DMS 273 (cell line): ENCODE measurements around the gene INTS11.

Experiments used
- DNase-seq: peaks from one replicate; lab custom pipeline; 2025; ENCODE audit not compliant: unreplicated experiment; lab: John Stamatoyannopoulos, UW

INTS11 gene

GRCh38 chr1:1303736-1304135 is 20.7 kb downstream of the INTS11 start:
- no peak for DNase-seq

DNA sequence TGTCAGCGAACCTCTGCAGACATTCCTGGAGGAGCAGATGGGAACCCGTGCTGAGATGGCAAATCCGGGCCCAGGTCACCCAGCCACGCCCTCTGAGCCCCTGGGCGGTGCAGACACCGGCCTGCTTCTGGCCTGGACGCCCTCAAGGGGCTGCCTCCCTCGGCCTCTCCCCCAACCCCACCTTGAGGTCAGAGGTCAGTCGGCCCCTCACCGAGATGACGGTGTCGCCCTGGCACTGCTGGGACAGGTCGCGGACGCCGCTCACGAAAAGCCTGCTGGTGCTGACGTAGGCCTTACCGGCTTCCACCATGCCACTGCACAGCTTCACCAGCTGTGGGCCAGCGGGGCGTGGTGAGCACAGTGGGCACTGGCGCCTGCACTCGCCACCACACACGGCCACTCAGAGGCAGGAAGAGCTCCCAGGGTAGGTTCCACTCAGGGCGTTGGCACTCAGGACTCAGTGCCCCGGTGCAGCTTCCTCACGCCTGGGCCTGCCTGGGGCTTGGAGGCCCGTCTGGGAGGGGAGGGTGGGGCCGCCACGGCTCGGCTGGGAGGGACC is 21.4 kb downstream of the INTS11 start:
- peak; percentile 65 for DNase-seq

GRCh38 chr1:1302006-1302430 is 22.4 kb downstream of the INTS11 start:
- peak; percentile 53 for DNase-seq

- DNase-seq: no peak
Observed at GRCh38 chr1:1300352-1300739, 24.1 kb downstream of the INTS11 start.

DNA sequence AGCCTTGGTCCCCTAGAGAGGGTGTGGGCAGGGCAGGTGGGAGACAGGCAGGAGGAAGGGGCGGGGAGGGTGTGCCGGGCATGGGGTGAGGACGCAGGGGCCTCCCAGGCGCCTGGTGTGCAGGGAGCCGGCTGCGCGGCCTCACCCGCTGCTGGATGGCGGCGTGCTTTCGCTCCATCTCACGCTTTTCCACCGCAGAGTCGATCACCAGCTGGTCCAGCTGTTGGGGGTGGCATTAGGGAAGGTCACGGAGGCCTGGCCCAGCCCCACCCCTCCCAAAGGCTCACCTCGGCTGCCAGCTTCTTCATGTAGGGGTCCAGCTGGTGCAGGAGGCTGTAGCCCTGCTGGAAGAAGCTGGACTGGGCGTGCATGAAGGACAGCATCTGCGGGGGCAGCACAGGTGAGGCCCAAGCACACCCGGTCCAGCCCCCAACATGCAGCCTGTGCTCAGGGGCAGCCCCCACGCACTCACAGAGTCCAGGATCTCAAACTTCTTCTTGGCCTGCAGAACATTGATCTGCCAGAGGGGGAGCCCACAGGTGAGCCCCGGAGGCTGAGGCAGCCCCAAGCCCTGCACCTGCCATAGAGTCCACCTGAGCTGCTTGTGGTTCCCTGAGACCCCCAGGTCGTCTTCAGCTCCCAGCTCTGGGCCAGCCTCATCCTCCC is 24.6 kb downstream of the INTS11 start:
- DNase-seq: peak; percentile 60

DNA sequence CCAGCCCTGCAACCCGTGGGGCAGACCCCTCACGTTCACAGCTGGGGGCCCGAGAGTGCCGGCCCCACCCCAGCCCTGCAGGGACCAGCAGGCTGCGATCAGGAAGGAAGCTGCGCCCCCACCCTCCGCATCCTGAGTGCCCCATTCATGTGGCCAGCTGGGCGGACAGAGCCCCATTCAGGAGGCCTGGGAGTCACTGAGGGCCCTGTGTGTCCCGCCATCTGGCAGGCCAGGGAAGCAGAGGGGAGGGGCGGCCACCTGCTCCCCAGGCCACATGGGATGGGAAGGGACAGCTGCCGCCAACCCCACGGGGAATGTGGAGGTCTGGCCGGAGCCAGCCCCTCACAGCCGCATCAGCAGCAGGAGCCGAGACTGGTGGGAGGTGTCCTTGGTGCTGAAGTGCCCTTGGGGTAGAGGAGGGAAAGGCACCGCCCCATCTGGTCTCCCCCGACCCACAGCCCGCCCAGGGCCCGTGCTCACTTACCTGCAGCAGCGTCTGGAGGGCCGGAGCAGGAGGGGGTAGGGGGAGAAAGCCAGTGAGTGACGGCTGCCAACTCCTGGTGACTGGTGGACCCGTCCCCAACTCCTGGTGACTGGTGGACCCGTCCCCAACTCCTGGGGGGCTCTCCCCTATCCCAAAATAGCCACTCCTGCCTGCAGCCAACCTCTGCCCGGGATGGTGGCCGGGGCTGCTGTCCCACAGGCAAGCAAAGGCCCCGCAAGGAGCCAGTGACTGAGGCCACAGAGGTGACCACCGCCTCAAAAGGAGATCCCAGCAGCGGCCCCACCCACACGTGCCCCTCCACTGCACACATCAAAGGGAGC is 25.4 kb downstream of the INTS11 start:
- DNase-seq: peak; percentile 94

- no peak for DNase-seq
Observed at GRCh38 chr1:1297802-1298424, 26.5 kb downstream of the INTS11 start.

DNA sequence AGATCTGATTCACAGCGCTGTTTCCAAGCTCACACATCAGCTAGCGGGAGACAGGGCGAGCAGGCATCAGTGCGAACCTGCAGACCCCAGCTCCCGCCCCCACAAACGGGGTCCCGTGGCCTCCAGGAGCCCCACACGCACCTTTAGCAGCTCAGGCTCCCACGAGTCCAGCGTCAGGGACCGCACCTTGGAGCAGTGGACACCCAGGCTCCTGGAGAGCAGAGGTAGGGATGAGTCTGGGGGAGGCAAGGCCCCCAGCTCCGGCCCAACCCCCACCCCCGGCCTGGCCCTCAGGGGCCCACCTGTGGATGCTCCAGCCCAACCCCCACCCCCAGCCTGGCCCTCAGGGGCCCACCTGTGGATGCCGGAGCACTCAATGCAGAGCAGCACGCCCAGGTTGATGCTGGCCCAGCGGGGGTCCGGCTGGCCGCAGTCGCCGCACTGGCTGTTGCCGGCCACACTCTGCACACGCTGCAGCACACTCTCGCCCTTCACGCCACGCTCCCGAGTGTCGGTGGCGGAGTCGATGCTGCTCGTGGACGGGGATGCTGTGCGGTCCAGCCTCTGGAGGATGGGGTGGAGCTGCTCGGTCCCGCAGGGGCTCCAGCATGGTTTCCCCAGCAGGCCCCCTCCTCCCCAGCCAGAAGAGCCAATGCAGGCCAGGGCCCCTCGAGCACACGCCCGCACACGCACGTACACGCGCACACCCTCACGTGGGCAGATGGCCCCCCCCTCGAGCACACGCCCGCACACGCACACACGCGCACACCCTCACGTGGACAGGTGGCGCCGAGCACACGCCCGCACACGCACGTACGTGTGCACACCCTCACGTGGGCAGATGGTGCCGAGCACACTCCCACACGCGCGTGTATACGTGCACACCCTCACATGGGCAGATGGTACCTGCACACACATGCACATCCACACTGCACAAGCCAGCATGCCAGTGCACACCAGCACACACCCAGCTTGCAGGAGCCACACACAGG is 28.1 kb downstream of the INTS11 start:
- DNase-seq: no peak

DNA sequence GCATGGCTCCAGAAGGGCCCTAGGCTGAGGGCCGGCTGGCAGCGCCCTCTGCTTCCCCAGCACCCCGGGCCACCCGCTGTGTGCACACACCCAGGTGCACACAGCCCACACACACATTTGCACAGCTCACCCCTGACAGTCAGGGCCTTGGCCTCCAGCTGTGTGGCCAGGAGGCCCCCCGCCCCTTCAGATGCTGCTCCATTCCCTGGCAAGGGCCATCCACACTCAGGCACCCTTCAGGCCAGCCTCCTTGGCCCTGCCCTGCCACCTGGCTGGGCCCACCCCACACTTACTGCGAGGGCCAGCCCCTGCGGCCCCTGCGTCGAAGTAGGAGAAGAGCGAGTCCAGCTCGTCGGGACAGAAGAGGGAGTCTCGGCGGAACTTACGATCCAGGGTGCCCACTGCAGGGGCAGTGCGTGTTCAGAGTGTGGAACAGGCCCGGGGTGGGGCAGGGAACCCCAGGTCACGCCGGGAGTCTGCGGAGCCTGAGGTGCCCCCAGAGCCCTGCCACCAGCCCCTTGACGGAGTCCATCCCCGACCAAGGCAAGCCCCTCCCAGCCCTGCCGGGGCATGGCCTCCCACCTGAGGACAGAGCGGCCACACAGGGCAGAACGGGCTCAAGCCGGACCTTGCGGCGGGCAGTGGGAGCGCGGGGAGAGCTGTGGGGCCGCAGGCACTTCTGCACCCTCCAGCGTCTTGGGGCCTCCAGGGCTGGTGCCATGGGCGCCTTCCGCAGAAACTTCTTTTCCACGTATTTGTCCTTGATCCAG is 29.1 kb downstream of the INTS11 start:
- DNase-seq: no peak

DNA sequence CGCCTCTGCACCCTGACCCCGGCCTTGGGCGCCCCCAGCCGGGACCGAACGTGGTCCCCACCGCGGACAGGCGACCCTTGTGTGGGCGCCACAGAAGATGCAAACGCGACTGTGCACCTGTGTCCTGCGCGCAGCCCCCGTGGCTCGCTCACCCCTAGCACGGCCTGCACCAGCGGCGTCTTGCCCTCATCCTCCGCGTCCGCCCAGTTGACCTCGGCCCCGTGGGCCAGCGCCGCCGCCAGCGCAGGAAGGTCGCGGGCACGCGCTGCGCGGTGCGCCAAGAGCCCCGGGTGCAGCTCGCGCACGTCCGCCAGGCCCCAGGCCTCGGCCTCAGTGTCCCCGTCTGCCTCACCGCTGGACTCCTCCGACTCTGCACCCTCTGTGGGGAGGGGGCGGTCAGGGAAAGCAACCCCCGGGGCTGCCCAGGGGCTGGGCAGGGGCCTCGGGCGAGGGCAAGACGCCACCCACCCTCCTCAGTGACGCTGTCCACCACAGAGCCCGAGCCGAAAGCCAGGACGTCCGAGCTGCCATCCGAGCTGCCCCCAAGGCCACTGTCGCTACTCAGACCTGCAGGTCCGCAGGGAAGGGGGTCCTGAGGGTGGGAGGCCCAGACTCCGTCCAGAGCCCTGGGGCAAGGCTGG is 30.1 kb downstream of the INTS11 start:
- no peak for DNase-seq

- no peak for DNase-seq
Observed at GRCh38 chr1:1293263-1294249, 30.9 kb downstream of the INTS11 start.

- DNase-seq: no peak
Observed at GRCh38 chr1:1292851-1293250, 31.6 kb downstream of the INTS11 start.

GRCh38 chr1:1292442-1292779 is 32.0 kb downstream of the INTS11 start:
- no peak for DNase-seq

DNA sequence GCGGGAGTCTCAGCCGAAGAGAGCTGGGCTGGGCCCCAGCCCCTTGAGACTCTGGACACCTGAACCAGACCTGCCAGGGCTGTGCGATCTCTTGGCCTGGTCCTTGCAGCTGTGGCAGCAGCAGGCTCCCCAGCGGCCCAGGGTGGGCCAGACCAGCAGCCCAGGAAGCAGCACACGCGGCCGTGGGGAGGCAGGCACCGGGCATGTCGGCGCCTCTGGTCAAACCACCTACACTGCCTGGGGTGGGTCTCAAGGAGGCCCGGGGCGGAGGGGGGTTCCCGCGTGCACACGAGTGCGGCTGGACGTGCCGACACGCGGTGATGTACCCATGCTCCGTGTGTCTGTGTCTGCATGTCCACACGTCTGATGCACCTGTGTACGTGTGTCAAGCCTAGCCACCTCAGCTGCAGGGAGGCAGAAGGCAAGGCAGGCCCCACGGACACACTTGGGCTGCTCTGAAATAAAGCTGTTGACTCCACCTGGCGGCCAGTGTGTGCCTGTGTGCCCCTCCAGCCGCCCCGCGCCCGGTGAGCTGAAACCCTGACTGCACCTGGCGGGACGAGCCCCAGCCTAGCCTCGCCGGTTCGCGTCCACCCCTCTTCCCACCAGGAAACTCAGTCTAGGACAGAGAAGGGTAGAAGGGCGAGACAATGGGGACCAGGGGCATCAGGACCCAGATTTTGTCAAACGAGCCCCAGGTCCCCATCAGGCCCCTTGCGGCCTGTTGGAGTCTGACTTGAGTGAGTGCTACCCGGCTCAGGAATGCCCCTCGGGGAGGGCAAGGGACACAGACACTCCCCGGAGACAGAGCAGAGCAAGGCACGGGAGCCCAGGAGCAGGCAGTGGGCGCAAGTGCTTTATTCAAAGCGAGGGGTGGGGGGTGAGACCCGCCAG is 32.7 kb downstream of the INTS11 start:
- DNase-seq: peak; percentile 89

- peak; percentile 70 for DNase-seq
Observed at GRCh38 chr1:1291023-1291528, 33.4 kb downstream of the INTS11 start.

- peak; percentile 83 for DNase-seq
Observed at GRCh38 chr1:1290238-1290731, 34.2 kb downstream of the INTS11 start.
